Measurements from ENCODE around the gene AFAP1. TPM values are rescaled to one million over a fixed set of nuclear protein-coding genes. Genes with fewer than 3 reads are reported as not detected.

The AFAP1 gene
- total RNA-seq, 2 experiments from 2014 or later: 5.8 to 5.9 TPM

- CTCF ChIA-PET: interaction anchor here (0.7 to 1.4 kb wide), 3 partner anchors 15 to 111 kb away, joined by 3 to 5 read pairs (median 4); no protein-coding TSS in a partner anchor
- Mint-ChIP-seq H3K4me1 (peaks cover 17% of the 10 kb centered on the region), H3K9me3 (ENCODE audit: low read depth) (no peaks in the 10 kb centered on the region), H3K27ac (no peak overlapping the region), H3K4me3 (no peak overlapping the region), H3K36me3 (no peaks in the 10 kb centered on the region), H3K27me3 (peaks cover 2% of the 10 kb centered on the region)
- ATAC-seq: no peak
- no peak for DNase-seq
Observed at GRCh38 chr4:7912826-7913225, 26.8 kb downstream of the AFAP1 start.

- ATAC-seq (no peak), DNase-seq (no peak)
- H3K4me1 Mint-ChIP-seq: peaks cover 17% of the 10 kb centered on the region
- H3K4me3 Mint-ChIP-seq: no peak overlapping the region
- no peaks in the 10 kb centered on the region for H3K36me3 Mint-ChIP-seq
- CTCF ChIA-PET: no interaction called here
- H3K27ac Mint-ChIP-seq: no peak overlapping the region
- no peaks in the 10 kb centered on the region for H3K9me3 Mint-ChIP-seq (ENCODE audit: low read depth)
- H3K27me3 Mint-ChIP-seq: peaks cover 2% of the 10 kb centered on the region
Observed at GRCh38 chr4:7910952-7911578, 28.6 kb downstream of the AFAP1 start.

GRCh38 chr4:7910263-7910896, 29.3 kb downstream of the AFAP1 start:
- H3K4me1 Mint-ChIP-seq: peaks cover 14% of the 10 kb centered on the region
- no peaks in the 10 kb centered on the region for H3K27me3 Mint-ChIP-seq
- no peaks in the 10 kb centered on the region for H3K36me3 Mint-ChIP-seq
- no peaks in the 10 kb centered on the region for H3K9me3 Mint-ChIP-seq (ENCODE audit: low read depth)
- DNase-seq (no peak), ATAC-seq (no peak)
- CTCF ChIA-PET: no interaction called here
- no peak overlapping the region for H3K27ac Mint-ChIP-seq
- no peak overlapping the region for H3K4me3 Mint-ChIP-seq

DNA sequence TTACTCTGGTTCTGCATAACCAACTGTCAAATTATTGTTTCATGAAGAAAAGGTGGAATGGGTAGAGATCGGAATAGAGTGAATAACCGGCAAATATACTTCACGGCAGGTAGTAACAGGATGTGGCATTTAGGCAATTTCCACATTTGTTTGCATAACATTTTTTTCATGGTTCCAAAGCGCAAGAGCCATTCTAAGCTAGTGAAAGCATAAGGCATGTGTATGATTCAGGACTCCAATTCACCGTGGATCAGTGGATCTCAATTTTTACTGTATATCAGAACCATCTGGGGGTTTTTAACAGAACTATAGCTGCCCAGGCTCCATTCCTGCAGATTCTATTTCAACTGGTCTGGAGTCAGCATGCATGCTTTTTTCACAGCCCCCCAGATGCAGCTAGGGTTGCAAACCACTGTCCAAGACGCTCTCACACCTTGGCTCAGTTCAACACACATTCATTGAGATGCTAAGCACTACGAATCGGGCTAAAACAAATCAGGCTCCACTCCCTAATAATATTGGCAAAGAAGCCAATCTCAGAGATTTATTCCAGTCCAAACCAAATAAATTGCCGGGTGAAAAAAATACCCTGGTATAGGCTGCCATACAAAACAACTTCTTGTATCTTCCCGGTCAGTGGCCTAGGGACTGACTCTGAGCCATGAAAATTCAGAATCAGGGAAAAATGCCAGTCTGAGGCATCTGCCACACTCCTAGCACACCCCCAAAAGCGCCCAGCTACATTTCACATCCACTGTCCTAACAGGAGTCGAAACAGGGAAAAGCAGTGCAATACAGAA, 30.0 kb downstream of the AFAP1 start:
- Mint-ChIP-seq H3K4me1 (peaks cover 10% of the 10 kb centered on the region), H3K27ac (no peak overlapping the region), H3K27me3 (no peaks in the 10 kb centered on the region), H3K4me3 (no peak overlapping the region), H3K9me3 (ENCODE audit: low read depth) (no peaks in the 10 kb centered on the region), H3K36me3 (no peaks in the 10 kb centered on the region)
- CTCF ChIA-PET: no interaction called here
- DNase-seq (no peak), ATAC-seq (no peak)

- Mint-ChIP-seq H3K4me3 (no peak overlapping the region), H3K36me3 (no peaks in the 10 kb centered on the region), H3K9me3 (ENCODE audit: low read depth) (no peaks in the 10 kb centered on the region), H3K4me1 (peaks cover 10% of the 10 kb centered on the region), H3K27me3 (no peaks in the 10 kb centered on the region), H3K27ac (no peak overlapping the region)
- ATAC-seq (no peak), DNase-seq (no peak)
- CTCF ChIA-PET: interaction anchor here (1.2 to 1.7 kb wide), 2 partner anchors 32 to 80 kb away, joined by 4 to 5 read pairs; partner anchors contain the start of gene AFAP1
Observed at GRCh38 chr4:7908668-7909067, 31.0 kb downstream of the AFAP1 start.

DNA sequence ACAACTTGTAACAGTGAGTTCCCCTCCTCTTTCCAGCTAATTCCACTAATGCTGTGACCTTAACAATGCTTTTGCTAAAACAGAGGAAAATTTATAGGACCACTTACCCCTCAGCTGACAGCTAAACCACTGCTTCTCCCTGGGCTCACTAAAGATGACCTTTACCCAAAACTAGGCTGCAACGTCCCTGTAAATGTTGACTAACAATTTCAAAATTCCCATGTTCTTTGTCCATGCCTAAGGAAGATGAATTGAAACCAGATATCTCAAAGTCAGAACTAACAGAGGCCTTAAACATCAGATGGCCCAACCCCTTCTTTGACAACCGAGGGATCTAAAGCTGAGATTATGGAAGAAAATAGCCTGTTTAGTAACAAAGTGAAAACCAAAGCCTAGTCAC, 32.5 kb downstream of the AFAP1 start:
- CTCF ChIA-PET: interaction anchor here (1.3 to 1.7 kb wide), 2 partner anchors 30 to 33 kb away, joined by 3 to 4 read pairs; partner anchors contain the start of gene AFAP1
- no peaks in the 10 kb centered on the region for H3K36me3 Mint-ChIP-seq
- H3K4me1 Mint-ChIP-seq: peaks cover 15% of the 10 kb centered on the region
- H3K27me3 Mint-ChIP-seq: no peaks in the 10 kb centered on the region
- ATAC-seq (no peak), DNase-seq (no peak)
- no peak overlapping the region for H3K27ac Mint-ChIP-seq
- H3K4me3 Mint-ChIP-seq: no peak overlapping the region
- no peaks in the 10 kb centered on the region for H3K9me3 Mint-ChIP-seq (ENCODE audit: low read depth)

DNA sequence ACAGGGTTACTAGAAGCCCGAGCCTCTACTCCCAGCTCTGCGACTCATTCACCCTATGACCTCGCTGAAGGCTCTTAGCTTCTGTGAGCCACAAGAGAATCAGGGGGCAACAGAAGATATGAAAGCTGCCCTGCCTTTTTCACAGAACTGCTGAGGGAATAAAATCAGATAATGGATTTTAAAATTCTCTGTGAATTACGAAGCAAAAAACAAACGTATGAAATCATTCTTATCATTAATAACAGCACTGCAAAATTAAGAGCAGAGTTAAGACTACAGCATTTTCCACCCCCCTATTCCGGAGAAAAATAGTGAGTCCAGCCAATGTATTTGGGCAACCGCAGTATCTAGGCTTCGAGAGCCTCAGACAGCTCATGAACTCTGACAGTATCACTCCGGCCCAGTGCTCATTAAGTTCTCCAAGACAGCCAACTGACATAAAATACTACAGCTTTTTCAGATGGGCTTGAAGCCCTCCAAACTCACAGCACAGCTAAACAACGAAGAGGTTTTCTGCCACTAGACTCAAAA, 33.4 kb downstream of the AFAP1 start:
- ATAC-seq: no peak
- Mint-ChIP-seq H3K9me3 (ENCODE audit: low read depth) (no peaks in the 10 kb centered on the region), H3K4me3 (no peak overlapping the region), H3K27me3 (peaks cover 2% of the 10 kb centered on the region), H3K4me1 (peaks cover 16% of the 10 kb centered on the region), H3K27ac (no peak overlapping the region), H3K36me3 (no peaks in the 10 kb centered on the region)
- DNase-seq: no peak
- CTCF ChIA-PET: interaction anchor here (1.3 kb wide), 1 partner anchor 29 kb away, joined by 3 read pairs; no protein-coding TSS in a partner anchor

DNA sequence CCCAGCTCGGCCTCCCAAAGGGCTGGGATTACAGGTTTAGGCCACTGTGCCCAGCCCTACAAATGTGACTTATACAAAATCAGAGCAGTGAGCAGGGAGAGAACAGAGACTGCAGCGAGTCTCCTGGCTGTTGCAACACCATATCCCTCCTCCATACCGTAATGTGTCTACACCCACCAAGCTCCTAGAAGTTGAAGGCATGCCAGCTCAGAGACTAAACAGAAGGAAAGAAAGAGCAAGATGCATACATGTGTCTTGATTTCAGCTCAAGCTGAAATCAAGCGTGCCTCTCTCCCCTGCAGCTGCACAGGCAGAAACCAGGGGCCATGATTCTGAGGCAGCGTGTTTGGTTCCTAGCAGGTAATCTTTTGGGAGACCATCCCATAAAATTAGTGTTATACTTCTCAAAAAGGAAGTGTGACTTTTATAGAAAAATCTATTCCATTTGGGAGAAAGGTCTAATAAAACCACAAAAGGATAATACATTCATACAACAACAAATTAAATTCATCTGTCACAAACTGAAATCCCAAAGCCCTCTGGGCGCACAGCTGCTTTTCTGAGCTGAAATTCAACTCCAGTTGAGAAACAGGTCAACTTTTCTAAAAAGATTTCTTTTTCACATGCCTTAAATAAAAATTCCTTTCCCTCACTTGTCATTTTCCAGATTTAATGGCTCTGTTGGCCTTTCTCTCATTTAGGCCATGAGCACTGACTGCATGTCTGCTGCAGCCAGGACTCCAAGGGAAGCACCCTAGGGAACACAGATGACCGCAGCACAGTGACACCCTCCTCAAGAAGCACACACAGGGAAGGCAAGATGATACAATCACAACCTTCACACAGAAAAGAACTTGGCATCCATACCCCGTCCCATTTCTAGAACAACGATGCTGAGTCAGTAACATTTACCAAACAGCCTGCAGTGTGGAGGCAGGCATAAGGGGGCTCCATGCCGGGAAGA, 34.4 kb downstream of the AFAP1 start:
- CTCF ChIA-PET: no interaction called here
- Mint-ChIP-seq H3K4me3 (no peak overlapping the region), H3K27ac (no peak overlapping the region), H3K36me3 (no peaks in the 10 kb centered on the region), H3K27me3 (peaks cover 2% of the 10 kb centered on the region), H3K9me3 (ENCODE audit: low read depth) (no peaks in the 10 kb centered on the region), H3K4me1 (peaks cover 16% of the 10 kb centered on the region)
- ATAC-seq (no peak), DNase-seq (no peak)

DNA sequence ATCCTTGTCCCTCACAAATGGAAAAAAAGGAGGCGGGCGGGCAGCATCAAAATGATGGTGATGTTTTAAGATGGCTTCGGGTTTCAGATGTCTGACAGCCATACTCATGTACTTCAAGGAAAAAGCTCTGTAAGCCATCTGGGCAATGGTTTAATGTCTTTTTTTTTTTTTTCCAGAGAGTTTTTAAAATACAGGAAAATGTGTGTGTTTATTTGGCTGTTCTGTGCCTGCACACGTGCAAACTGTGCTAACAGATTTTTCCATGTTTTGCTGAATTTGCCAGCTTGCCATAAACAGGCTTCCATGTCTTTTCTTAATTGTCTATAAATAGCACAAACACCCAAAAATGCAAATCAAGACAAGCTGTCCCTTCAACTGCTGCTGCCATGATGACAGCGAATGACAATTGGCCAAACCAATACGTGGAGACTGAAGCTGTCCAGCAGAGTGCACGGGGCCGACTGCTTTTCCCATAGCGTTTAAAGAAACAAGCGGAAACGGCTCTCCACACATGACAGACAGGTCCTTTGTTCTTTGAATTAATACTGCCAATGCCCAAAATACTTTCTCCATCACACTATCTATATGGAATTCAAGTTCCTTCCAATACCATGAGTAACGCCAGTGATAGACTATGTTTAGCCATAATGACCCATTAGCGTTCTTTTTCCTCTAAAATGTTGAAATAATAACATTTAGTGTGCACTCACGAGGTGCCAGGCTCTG, 35.7 kb downstream of the AFAP1 start:
- DNase-seq (no peak), ATAC-seq (no peak)
- Mint-ChIP-seq H3K9me3 (ENCODE audit: low read depth) (no peaks in the 10 kb centered on the region), H3K4me3 (no peak overlapping the region), H3K27ac (no peak overlapping the region), H3K27me3 (peaks cover 2% of the 10 kb centered on the region), H3K36me3 (no peaks in the 10 kb centered on the region), H3K4me1 (peaks cover 10% of the 10 kb centered on the region)
- CTCF ChIA-PET: no interaction called here

DNA sequence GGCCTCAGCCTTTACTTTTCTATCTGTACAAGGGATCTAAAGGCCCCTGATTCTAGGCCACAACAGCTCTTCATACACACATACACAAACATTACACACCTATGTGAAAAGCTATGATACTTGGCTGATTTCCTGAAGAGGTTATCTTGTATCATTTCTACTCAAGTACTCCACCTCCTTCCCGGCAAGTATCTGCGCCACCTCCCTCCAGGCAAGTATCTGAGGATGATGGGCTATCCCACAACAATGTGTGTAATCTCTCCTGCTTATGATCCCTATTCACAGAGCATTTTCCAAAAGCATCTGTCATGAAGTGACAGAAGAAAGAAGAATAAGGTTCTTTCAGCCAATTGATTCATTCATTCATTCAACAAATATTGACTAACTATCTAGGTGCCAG, 36.8 kb downstream of the AFAP1 start:
- DNase-seq: no peak
- H3K4me3 Mint-ChIP-seq: no peak overlapping the region
- H3K4me1 Mint-ChIP-seq: peaks cover 6% of the 10 kb centered on the region
- H3K27ac Mint-ChIP-seq: no peak overlapping the region
- no peaks in the 10 kb centered on the region for H3K36me3 Mint-ChIP-seq
- no peaks in the 10 kb centered on the region for H3K9me3 Mint-ChIP-seq (ENCODE audit: low read depth)
- CTCF ChIA-PET: no interaction called here
- peaks cover 2% of the 10 kb centered on the region for H3K27me3 Mint-ChIP-seq
- ATAC-seq: no peak

GRCh38 chr4:7902101-7902553, 37.5 kb downstream of the AFAP1 start:
- H3K36me3 Mint-ChIP-seq: no peaks in the 10 kb centered on the region
- H3K27me3 Mint-ChIP-seq: peaks cover 2% of the 10 kb centered on the region
- H3K9me3 Mint-ChIP-seq (ENCODE audit: low read depth): no peaks in the 10 kb centered on the region
- DNase-seq: no peak
- peaks cover 6% of the 10 kb centered on the region for H3K4me1 Mint-ChIP-seq
- CTCF ChIA-PET: no interaction called here
- H3K4me3 Mint-ChIP-seq: no peak overlapping the region
- no peak for ATAC-seq
- H3K27ac Mint-ChIP-seq: no peak overlapping the region

DNA sequence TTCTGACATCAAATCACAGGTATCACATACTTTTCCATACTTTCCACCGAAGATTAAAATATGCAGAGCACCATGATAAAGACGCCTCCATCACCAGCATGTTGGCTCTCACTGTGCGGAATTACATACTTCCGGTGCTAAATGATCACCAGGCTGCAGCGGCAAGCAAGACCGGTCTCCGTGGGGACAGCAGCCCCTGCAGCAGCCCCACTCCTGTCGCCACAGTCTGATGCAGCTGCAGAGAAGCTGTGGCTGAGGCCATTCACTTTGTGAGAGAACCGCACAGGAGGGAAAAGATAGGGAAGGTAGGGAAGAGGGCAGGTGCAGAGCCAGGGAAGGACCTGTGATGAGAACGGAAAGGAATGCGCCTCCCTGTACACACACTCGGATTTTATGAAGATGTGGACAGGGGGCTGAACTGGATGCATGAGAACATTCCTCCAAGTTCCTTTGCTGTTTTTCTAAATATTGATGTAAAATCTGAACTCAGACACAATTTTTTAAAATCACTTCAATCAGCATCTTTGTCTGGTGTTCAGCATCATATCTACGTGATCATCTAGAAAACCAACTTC, 38.3 kb downstream of the AFAP1 start:
- ATAC-seq (no peak), DNase-seq (no peak)
- no peak overlapping the region for H3K4me3 Mint-ChIP-seq
- peaks cover 6% of the 10 kb centered on the region for H3K4me1 Mint-ChIP-seq
- H3K27ac Mint-ChIP-seq: no peak overlapping the region
- CTCF ChIA-PET: no interaction called here
- H3K9me3 Mint-ChIP-seq (ENCODE audit: low read depth): no peaks in the 10 kb centered on the region
- H3K27me3 Mint-ChIP-seq: peaks cover 2% of the 10 kb centered on the region
- no peaks in the 10 kb centered on the region for H3K36me3 Mint-ChIP-seq
